SU-DHL-6 (cell line): ENCODE results near the gene FAM117A.
A peak's percentile ranks its signal among the peaks of the same experiment; 100 is the strongest.

Experiments
- H2AFZ ChIP-seq: fragments of 200-600 bp; sonication (generic); 2 replicates; pipeline ENCODE4 v1.6.1; 2014; ENCODE audit warnings: low read depth, mild to moderate bottlenecking, moderate library complexity, mixed read lengths, antibody characterized with exemption, low read length; ENCODE audit not compliant: severe bottlenecking
- H3F3A ChIP-seq: fragments of 200-600 bp; shearing (Covaris generic); 2 replicates; pipeline ENCODE4 v1.6.0; 2016; ENCODE audit warnings: antibody characterized with exemption, mild to moderate bottlenecking; ENCODE audit not compliant: insufficient read depth
- H3K27ac ChIP-seq: fragments of 200-600 bp; sonication (generic); 2 replicates; pipeline ENCODE4 v1.5.1; 2016; ENCODE audit warnings: low read depth, mild to moderate bottlenecking, low read length, moderate library complexity, mixed read lengths
- H3K27me3 ChIP-seq: fragments of 200-600 bp; sonication (generic), shearing (Covaris generic); 2 replicates; pipeline ENCODE4 v1.6.0; 2014; ENCODE audit warnings: mild to moderate bottlenecking, low read length
- H3K36me3 ChIP-seq: fragments of 200-600 bp; sonication (generic); 2 replicates; pipeline ENCODE4 v1.6.1; 2014; ENCODE audit warnings: mild to moderate bottlenecking, low read length, mixed read lengths
- H3K4me2 ChIP-seq: fragments of 300-600, 200-600 bp; shearing (Covaris generic), sonication (generic); 2 replicates; pipeline ENCODE4 v1.6.0; 2014; ENCODE audit warnings: low read length, low read depth, mild to moderate bottlenecking; ENCODE audit not compliant: poor library complexity, severe bottlenecking
- H3K4me3 ChIP-seq: fragments of 200-600 bp; sonication (generic); 2 replicates; pipeline ENCODE4 v1.5.1; 2014; ENCODE audit warnings: antibody characterized with exemption, low read length, mild to moderate bottlenecking, mixed read lengths; ENCODE audit not compliant: insufficient read depth, poor library complexity, severe bottlenecking
- H3K79me2 ChIP-seq: fragments of 200-600 bp; sonication (generic); 2 replicates; pipeline ENCODE4 v1.6.1; 2014; ENCODE audit warnings: mild to moderate bottlenecking, low read length, moderate library complexity; ENCODE audit not compliant: insufficient read depth
- H3K9ac ChIP-seq: fragments of 200-600 bp; sonication (generic); 2 replicates; pipeline ENCODE4 v1.7.0; 2014; ENCODE audit warnings: mild to moderate bottlenecking, low read length
- H3K9me2 ChIP-seq: fragments of 200-600 bp; sonication (generic); replicated peaks from 2 replicates; pipeline ENCODE4 v1.6.1; 2014; ENCODE audit warnings: low read length; ENCODE audit not compliant: insufficient read depth
- H3K9me3 ChIP-seq: fragments of 200-600 bp; sonication (generic); 2 replicates; pipeline ENCODE4 v1.6.1; 2014; ENCODE audit warnings: low read length, mixed read lengths; ENCODE audit not compliant: insufficient read depth
- H4K20me1 ChIP-seq: fragments of 200-600 bp; sonication (generic); 2 replicates; pipeline ENCODE4 v1.6.1; 2014; ENCODE audit warnings: low read depth, mild to moderate bottlenecking, antibody characterized with exemption, low read length, moderate library complexity, mixed read lengths
- EZH2phosphoT487 ChIP-seq: fragments of 200-600 bp; sonication (generic), shearing (Covaris generic); conservative IDR thresholded peaks from 2 replicates; pipeline ENCODE4 v1.6.1; 2018; ENCODE audit warnings: mild to moderate bottlenecking, antibody characterized with exemption, low read length, moderate library complexity, mixed read lengths
- TF ChIP-seq, protein P1 (sequence below): fragments of 200-600 bp; sonication (generic); IDR thresholded peaks from one replicate; pipeline ENCODE4 v1.5.1; 2017; ENCODE audit warnings: antibody characterized with exemption, mild to moderate bottlenecking, low read length, moderate library complexity; ENCODE audit not compliant: insufficient read depth, poor library complexity, severe bottlenecking

The FAM117A gene

DNA sequence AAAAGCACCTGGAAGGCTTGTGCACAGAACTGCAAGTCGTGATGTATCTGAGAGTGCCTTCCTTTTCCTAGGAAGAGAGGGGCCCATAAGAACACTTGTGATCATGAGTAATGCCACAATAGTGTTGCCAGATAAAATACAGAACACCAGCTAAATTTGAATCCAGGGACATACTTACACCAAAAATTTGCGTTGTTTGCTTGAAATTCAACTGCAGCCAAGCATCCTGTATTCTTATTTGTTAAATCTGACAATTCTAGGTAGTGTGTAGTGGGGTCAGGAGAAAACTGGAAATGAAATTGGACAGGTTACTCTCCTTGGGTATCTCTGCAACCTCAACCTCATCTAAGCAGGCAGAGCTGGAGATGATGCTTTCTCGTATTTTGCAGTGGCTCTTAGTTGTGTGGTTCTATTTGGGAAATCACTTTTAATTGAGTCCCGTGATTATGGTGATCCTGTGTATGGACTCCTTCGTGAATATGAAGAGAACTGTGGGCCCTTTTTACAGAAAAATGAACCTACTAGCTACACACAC is 68.2 kb downstream of the FAM117A start:
- Histone ChIP-seq H3K4me3 (no peak overlapping the region), H3F3A (no peaks in the 10 kb centered on the region), H3K27ac (no peak overlapping the region), H2AFZ (no peak overlapping the region), H3K9me2 (no peaks in the 10 kb centered on the region), H3K36me3 (0 out of 2 replicates have a peak, but pooled peaks cover 3% of the 10 kb centered on the region), H3K4me2 (no peak overlapping the region), H3K79me2 (no peaks in the 10 kb centered on the region), H3K9me3 (no peaks in the 10 kb centered on the region), H3K9ac (no peak overlapping the region), H4K20me1 (no peaks in the 10 kb centered on the region), H3K27me3 (no peaks in the 10 kb centered on the region)
- TF ChIP-seq EZH2phosphoT487, result no peak
- TF ChIP-seq, protein P1, sequence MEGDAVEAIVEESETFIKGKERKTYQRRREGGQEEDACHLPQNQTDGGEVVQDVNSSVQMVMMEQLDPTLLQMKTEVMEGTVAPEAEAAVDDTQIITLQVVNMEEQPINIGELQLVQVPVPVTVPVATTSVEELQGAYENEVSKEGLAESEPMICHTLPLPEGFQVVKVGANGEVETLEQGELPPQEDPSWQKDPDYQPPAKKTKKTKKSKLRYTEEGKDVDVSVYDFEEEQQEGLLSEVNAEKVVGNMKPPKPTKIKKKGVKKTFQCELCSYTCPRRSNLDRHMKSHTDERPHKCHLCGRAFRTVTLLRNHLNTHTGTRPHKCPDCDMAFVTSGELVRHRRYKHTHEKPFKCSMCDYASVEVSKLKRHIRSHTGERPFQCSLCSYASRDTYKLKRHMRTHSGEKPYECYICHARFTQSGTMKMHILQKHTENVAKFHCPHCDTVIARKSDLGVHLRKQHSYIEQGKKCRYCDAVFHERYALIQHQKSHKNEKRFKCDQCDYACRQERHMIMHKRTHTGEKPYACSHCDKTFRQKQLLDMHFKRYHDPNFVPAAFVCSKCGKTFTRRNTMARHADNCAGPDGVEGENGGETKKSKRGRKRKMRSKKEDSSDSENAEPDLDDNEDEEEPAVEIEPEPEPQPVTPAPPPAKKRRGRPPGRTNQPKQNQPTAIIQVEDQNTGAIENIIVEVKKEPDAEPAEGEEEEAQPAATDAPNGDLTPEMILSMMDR, result no peak

- no peak for TF ChIP-seq EZH2phosphoT487
- TF ChIP-seq, protein P1, result peak; percentile 97
- Histone ChIP-seq H3K4me3 (no peak overlapping the region), H4K20me1 (no peaks in the 10 kb centered on the region), H3K9me2 (no peaks in the 10 kb centered on the region), H2AFZ (no peak overlapping the region), H3K9me3 (no peaks in the 10 kb centered on the region), H3K27ac (no peak overlapping the region), H3K9ac (no peak overlapping the region), H3F3A (no peaks in the 10 kb centered on the region), H3K36me3 (no peaks in the 10 kb centered on the region), H3K79me2 (no peaks in the 10 kb centered on the region), H3K27me3 (no peaks in the 10 kb centered on the region), H3K4me2 (no peak overlapping the region)
These were observed 68.9 kb downstream of the FAM117A start for GRCh38 chr17:49694847-49695697.

DNA sequence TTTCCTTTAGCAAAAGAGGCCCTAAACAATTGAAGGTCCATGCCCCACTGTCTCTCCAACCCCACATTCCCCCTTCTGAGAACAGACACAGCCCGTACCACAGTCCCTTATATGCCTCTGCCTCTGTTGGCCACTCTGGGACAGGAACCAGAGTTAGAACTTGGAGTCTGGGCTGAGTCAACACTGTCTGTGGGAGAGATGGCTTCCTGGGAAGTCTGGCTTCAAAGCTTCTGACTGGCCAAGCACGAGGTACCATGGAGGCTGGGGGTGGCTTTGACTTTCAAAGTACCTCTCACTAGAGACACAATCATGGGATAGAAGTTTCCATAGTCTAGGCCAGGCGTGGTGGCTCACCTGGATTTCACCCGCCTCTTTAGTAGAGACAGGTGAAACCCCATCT is 71.2 kb downstream of the FAM117A start:
- no peak overlapping the region for H3K4me3 ChIP-seq

More for the DNA sequence above, 71.2 kb downstream of the FAM117A start:
- no peak overlapping the region for H3K9ac ChIP-seq
- no peaks in the 10 kb centered on the region for H3K9me3 ChIP-seq
- H3K79me2 ChIP-seq, result no peaks in the 10 kb centered on the region
- H2AFZ ChIP-seq, result no peak overlapping the region
- H4K20me1 ChIP-seq, result no peaks in the 10 kb centered on the region
- H3K27me3 ChIP-seq, result no peaks in the 10 kb centered on the region
- H3K4me2 ChIP-seq, result no peak overlapping the region
- H3K36me3 ChIP-seq, result no peaks in the 10 kb centered on the region
- no peaks in the 10 kb centered on the region for H3F3A ChIP-seq
- no peak for TF ChIP-seq EZH2phosphoT487
- TF ChIP-seq, protein P1, result no peak
- H3K9me2 ChIP-seq, result no peaks in the 10 kb centered on the region
- no peak overlapping the region for H3K27ac ChIP-seq
